Stomach (tissue), 9 donors: ENCODE measurements around the gene MAN2A1. TPM values are rescaled to one million over a fixed set of nuclear protein-coding genes. Genes with fewer than 3 reads are reported as not detected.
A peak's percentile ranks its signal among the peaks of the same experiment; 100 is the strongest.

ENCODE experiments used
- DNase-seq, 2 donors: peaks; one replicate each; pipeline versions ENCODE4 v3.0.0 to v3.0.0-alpha.2; 2013 to 2019
- H3K27ac ChIP-seq, 5 donors: fragments of 200-600 bp in 4 of 5; sonication (generic) in 4 of 5; one replicate each; pipeline ENCODE4 v1.5.1; 2013 to 2019; ENCODE audit warnings: mild to moderate bottlenecking in 1 of 5, moderate library complexity in 1 of 5
- H3K27me3 ChIP-seq, 3 donors: fragments of 200-600 bp; sonication (generic); one replicate each; pipeline ENCODE4 v1.5.1; 2017 to 2019; ENCODE audit warnings: mixed run types in 1 of 3
- H3K36me3 ChIP-seq, 4 donors: fragments of 200-600 bp; sonication (generic); 1 replicate in 3 of 4; 2 replicates in 1 of 4; pipeline ENCODE4 v1.5.1; 2016 to 2019
- H3K4me1 ChIP-seq, 4 donors: fragments of 200-600 bp; sonication (generic); one replicate each; pipeline ENCODE4 v1.5.1; 2016 to 2019
- H3K4me3 ChIP-seq, 4 donors: fragments of 200-600 bp; sonication (generic) in 3 of 4; one replicate each; pipeline ENCODE4 v1.5.1; 2016 to 2019; ENCODE audit warnings: mild to moderate bottlenecking in 1 of 4
- H3K9me3 ChIP-seq, 4 donors: fragments of 200-600 bp; sonication (generic); one replicate each; pipeline ENCODE4 v1.5.1; 2016 to 2019
- EP300 ChIP-seq: sonication (generic); formaldehyde crosslinking; IDR thresholded peaks from one replicate; pipeline ENCODE4 v1.6.1; 2017; ENCODE audit warnings: antibody characterized with exemption
- POLR2A ChIP-seq, 4 donors: fragments of 450-650 bp; IDR thresholded peaks; one replicate each; pipeline ENCODE4 v1.6.1; 2016; ENCODE audit warnings: antibody characterized with exemption in 4 of 4, control low read depth in 2 of 4, mild to moderate bottlenecking in 1 of 4, moderate library complexity in 1 of 4
- POLR2AphosphoS5 ChIP-seq, 3 donors: sonication (generic); formaldehyde crosslinking; IDR thresholded peaks; one replicate each; pipeline ENCODE4 v1.6.1; 2016; ENCODE audit warnings: antibody characterized with exemption in 3 of 3
- WGBS, 5 donors: extraction: QIAGEN DNeasy Blood & Tissue Kit in 3 of 5; methylation state at CpG; one replicate each; pipeline versions ENCODE4 v1.1.5 to v1.1.7; 2013 to 2018; 5-methylcytosine and 5-hydroxymethylcytosine counted together
- intact Hi-C: fragments of 100-400 bp; cut with DNase I; formaldehyde crosslinking; loops from one replicate; pipeline ENCODE4 v1.15.1; 2023; ENCODE audit warnings: low total_unique reads
- polyA plus RNA-seq, 3 donors: library from polyadenylated mRNA; stranded (reverse); fragments of 200-250 nt; gene quantifications; one replicate each; pipeline ENCODE4 v1.2.3, GENCODE V29; 2013
- total RNA-seq, 5 donors: library from RNA; depleted of rRNA; stranded (reverse); fragments of >200 nt; gene quantifications; one replicate each; pipeline versions ENCODE4 v1.1.0 to v1.2.3, GENCODE V29; 2014 to 2016
- TF ChIP-seq, protein P1 (sequence below), 7 experiments: fragments of 450-650 bp in 4 of 7; fragments of 200-600 bp in 3 of 7; sonication (generic) in 3 of 7; IDR thresholded peaks; one replicate each; pipeline ENCODE4 v1.5.1; 2016 to 2019; ENCODE audit warnings: antibody characterized with exemption in 7 of 7, control low read depth in 2 of 7, mild to moderate bottlenecking in 1 of 7
- donor health status: healthy with polysubstance abuse.
- donor health status: Bipolar disorder and iron deficiency.
- donor health status: healthy.

Gene MAN2A1
- total and polyA plus RNA-seq, 8 donors, result 6.1 to 136 (median 33.6) TPM

- intact Hi-C loops, result no loop called here
- Histone ChIP-seq H3K36me3 (peaks cover 0 to 24% (median 20%) of the 10 kb centered on the region in 4 donors), H3K4me1 (peaks cover 0 to 28% (median 7%) of the 10 kb centered on the region in 4 donors), H3K27me3 (no peaks in the 10 kb centered on the region), H3K9me3 (no peaks in the 10 kb centered on the region), H3K4me3 (no peak overlapping the region), H3K27ac (no peak overlapping the region)
- no peak for DNase-seq
- 82 to 86% (median 83%) methylated on average over 3 of the region's 3 CpGs for WGBS, 5 donors
- TF ChIP-seq EP300 (no peak), POLR2AphosphoS5 (IDR thresholded peaks at IDR 0.05) (no peak), POLR2A (IDR thresholded peaks at IDR 0.05) (no peak)
- TF ChIP-seq, protein P1, sequence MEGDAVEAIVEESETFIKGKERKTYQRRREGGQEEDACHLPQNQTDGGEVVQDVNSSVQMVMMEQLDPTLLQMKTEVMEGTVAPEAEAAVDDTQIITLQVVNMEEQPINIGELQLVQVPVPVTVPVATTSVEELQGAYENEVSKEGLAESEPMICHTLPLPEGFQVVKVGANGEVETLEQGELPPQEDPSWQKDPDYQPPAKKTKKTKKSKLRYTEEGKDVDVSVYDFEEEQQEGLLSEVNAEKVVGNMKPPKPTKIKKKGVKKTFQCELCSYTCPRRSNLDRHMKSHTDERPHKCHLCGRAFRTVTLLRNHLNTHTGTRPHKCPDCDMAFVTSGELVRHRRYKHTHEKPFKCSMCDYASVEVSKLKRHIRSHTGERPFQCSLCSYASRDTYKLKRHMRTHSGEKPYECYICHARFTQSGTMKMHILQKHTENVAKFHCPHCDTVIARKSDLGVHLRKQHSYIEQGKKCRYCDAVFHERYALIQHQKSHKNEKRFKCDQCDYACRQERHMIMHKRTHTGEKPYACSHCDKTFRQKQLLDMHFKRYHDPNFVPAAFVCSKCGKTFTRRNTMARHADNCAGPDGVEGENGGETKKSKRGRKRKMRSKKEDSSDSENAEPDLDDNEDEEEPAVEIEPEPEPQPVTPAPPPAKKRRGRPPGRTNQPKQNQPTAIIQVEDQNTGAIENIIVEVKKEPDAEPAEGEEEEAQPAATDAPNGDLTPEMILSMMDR (IDR thresholded peaks at IDR 0.05), result no peak
Observed at GRCh38 chr5:109713453-109713852, 23.7 kb downstream of the MAN2A1 start.

DNA sequence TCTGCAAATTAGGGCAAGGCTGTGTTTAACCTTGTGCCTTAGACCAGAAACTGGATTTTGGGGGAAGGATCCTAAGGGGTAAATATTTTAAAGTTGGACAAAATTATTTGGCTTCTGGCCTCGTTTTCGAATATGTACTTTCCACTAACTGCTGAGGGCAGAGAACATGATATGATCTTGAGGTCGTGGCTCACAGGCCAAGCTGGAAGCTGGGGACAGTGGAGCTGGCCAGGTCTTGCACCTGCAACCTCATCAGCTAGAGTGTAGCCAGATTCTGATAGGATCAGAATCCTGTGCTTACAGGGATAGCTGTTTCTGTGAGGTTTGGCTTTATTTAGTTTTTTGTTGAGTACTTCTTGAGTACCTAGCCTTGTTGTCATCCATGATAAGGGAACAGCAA lies 24.9 kb downstream of the MAN2A1 start:
- TF ChIP-seq EP300, result no peak
- no peak for TF ChIP-seq POLR2AphosphoS5 (IDR thresholded peaks at IDR 0.05)
- TF ChIP-seq POLR2A (IDR thresholded peaks at IDR 0.05), result no peak
- TF ChIP-seq, protein P1 (IDR thresholded peaks at IDR 0.05), result no peak
- peaks cover 0 to 16% (median 6%) of the 10 kb centered on the region in 4 donors for H3K4me1 ChIP-seq
- H3K4me3 ChIP-seq, result no peak overlapping the region
- H3K36me3 ChIP-seq, result peaks cover 0 to 29% (median 20%) of the 10 kb centered on the region in 4 donors
- 13 to 39% (median 33%) methylated on average over 3 of the region's 3 CpGs for WGBS, 5 donors
- H3K27me3 ChIP-seq, result no peaks in the 10 kb centered on the region
- intact Hi-C loops, result no loop called here
- DNase-seq, result no peak
- no peak overlapping the region for H3K27ac ChIP-seq
- no peaks in the 10 kb centered on the region for H3K9me3 ChIP-seq

DNA sequence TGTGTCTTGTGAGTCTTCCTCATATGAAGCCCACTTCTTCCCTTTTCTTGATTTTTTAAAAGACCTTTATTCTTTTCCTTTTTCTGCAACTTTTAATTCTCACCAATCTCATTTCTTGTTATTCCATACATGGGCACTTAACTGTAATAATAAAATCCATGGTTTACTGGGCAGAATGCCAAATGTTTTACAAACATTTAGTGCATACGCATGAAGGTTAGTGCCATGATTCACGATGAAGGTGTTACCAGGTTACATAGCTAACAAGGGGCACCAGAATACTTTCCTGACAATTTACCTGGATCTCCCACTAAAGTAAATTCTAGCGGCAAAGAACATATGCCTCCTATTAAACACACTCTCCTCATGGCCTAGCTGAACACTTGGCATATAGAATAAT lies 28.5 kb downstream of the MAN2A1 start:
- 63 to 77% (median 68%) methylated on average over 3 of the region's 3 CpGs for WGBS, 5 donors
- Histone ChIP-seq H3K9me3 (no peaks in the 10 kb centered on the region), H3K27ac (no peak overlapping the region), H3K27me3 (no peaks in the 10 kb centered on the region), H3K4me1 (peaks cover 0 to 7% (median 1%) of the 10 kb centered on the region in 4 donors), H3K36me3 (peaks cover 0 to 29% (median 20%) of the 10 kb centered on the region in 4 donors), H3K4me3 (no peak overlapping the region)
- intact Hi-C loops, result no loop called here
- TF ChIP-seq POLR2AphosphoS5 (IDR thresholded peaks at IDR 0.05) (no peak), EP300 (no peak), POLR2A (IDR thresholded peaks at IDR 0.05) (no peak)
- TF ChIP-seq, protein P1 (IDR thresholded peaks at IDR 0.05), result no peak
- peak in 1 of 2 donors; percentile 60 for DNase-seq

DNA sequence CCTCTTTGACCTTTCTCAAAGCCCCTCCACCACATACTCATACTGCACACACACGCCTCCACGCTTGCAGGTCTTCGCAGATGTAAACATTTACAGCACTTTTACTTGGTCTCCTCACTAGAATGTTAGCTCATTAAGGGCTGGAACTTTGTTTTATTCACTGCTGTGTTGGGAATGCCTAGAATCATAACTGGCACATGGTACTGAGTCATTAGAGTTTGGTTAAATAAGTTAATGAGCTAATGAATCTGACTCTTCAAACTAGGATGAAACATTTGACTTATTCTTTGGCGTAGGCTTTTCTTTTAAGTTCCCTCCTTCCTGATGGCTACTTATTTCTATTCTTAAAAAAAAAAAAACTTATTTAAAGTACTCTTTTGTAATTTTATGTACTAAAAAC lies 28.9 kb downstream of the MAN2A1 start:
- Histone ChIP-seq H3K4me3 (no peak overlapping the region), H3K36me3 (peaks cover 0 to 29% (median 20%) of the 10 kb centered on the region in 4 donors), H3K4me1 (peaks cover 0 to 7% (median 1%) of the 10 kb centered on the region in 4 donors), H3K27me3 (no peaks in the 10 kb centered on the region), H3K27ac (no peak overlapping the region), H3K9me3 (no peaks in the 10 kb centered on the region)
- TF ChIP-seq POLR2A (IDR thresholded peaks at IDR 0.05) (no peak), POLR2AphosphoS5 (IDR thresholded peaks at IDR 0.05) (no peak), EP300 (no peak)
- TF ChIP-seq, protein P1 (IDR thresholded peaks at IDR 0.05), result no peak
- intact Hi-C loops, result no loop called here
- no peak for DNase-seq
- 83 to 95% (median 91%) methylated on average over 4 of the region's 4 CpGs for WGBS, 5 donors
